NCI-H524 (cell line): ENCODE data around the gene NLK.
"Not testable (repeated sequence)": the region's sequence is repeated elsewhere in the genome, so short reads cannot be mapped to it uniquely, and the experiment has no call there.

Experiments
- DNase-seq, 2 experiments: peaks; one replicate each; lab custom pipeline; 2025; lab: John Stamatoyannopoulos, UW

The NLK gene

GRCh38 chr17:28042657-28042720, at the start of gene NLK:
Gene NLK (plus strand): TSS chr17:28042677. CDS start chr17:28042874, 197 bp downstream.
- DNase-seq, result no peak

GRCh38 chr17:27993161-27993695, 49.2 kb upstream of the NLK start:
- DNase-seq, result no peak

GRCh38 chr17:27993723-27994310, 48.7 kb upstream of the NLK start:
- DNase-seq, result no peak

GRCh38 chr17:27994586-27994985, 47.9 kb upstream of the NLK start:
- DNase-seq, result no peak

- no peak for DNase-seq
These were observed 46.9 kb upstream of the NLK start for GRCh38 chr17:27995554-27995953.

GRCh38 chr17:27996202-27997043, 46.1 kb upstream of the NLK start:
- DNase-seq, result peak; percentile 96 to 99

GRCh38 chr17:27997044-27997401, 45.5 kb upstream of the NLK start:
- DNase-seq, result no peak

- DNase-seq, result no peak
These were observed 45.0 kb upstream of the NLK start for GRCh38 chr17:27997522-27997921.

- DNase-seq, result no peak
These were observed 41.3 kb upstream of the NLK start for GRCh38 chr17:28001149-28001548.

- no peak for DNase-seq
These were observed 38.1 kb upstream of the NLK start for GRCh38 chr17:28004344-28004743.

- not testable (repeated sequence) for DNase-seq
These were observed 34.6 kb upstream of the NLK start for GRCh38 chr17:28007925-28008324.

- DNase-seq, result no peak
These were observed 34.0 kb upstream of the NLK start for GRCh38 chr17:28008513-28008912.

- no peak for DNase-seq
These were observed 32.1 kb upstream of the NLK start for GRCh38 chr17:28010406-28010805.

- no peak for DNase-seq
These were observed 23.9 kb upstream of the NLK start for GRCh38 chr17:28018439-28019070.

- no peak for DNase-seq
These were observed 22.0 kb upstream of the NLK start for GRCh38 chr17:28020515-28020914.

- peak in 1 of 2 experiments; percentile 22 for DNase-seq
These were observed 13.4 kb upstream of the NLK start for GRCh38 chr17:28029044-28029443.

- DNase-seq, result no peak
These were observed 12.1 kb upstream of the NLK start for GRCh38 chr17:28030386-28030785.

GRCh38 chr17:28031174-28031573, 11.3 kb upstream of the NLK start:
- no peak for DNase-seq

- no peak for DNase-seq
These were observed 8.3 kb upstream of the NLK start for GRCh38 chr17:28033972-28034714.

GRCh38 chr17:28035452-28035851, 7.0 kb upstream of the NLK start:
- DNase-seq, result not testable (repeated sequence)

GRCh38 chr17:28035884-28036283, 6.6 kb upstream of the NLK start:
- not testable (repeated sequence) for DNase-seq

- DNase-seq, result no peak
These were observed 3.7 kb upstream of the NLK start for GRCh38 chr17:28038802-28039201.

- no peak for DNase-seq
These were observed 3.2 kb upstream of the NLK start for GRCh38 chr17:28039251-28039650.
